Uterus (tissue), 4 donors: Measurements from ENCODE around the gene DEFB118. TPM values are rescaled to one million over a fixed set of nuclear protein-coding genes. Genes with fewer than 3 reads are reported as not detected.

Experiments used
- small RNA-seq: library from RNA; depleted of rRNA; stranded (forward); fragments of <200 nt; gene quantifications from one replicate; pipeline ENCODE3, GENCODE V24; 2016
- total RNA-seq, 4 donors: library from RNA; depleted of rRNA in 3 of 4; stranded (reverse); fragments of >200 nt in 3 of 4; gene quantifications; one replicate each; pipeline versions ENCODE4 v1.1.0 to v1.2.4, GENCODE V29; 2014 to 2023
- donor health status: DM: yes; HTN: yes; CAD: no.

DEFB118 gene
- total RNA-seq, 4 donors from 2014 or later = not detected

Small RNA genes lying within 50 kb of the gene (small RNA-seq; reads per million reads assigned to genes)
- gene DEFB117 = not detected
- not detected for gene RF00561
- gene RNA5SP480 = not detected

Other genes with a start within 250 kb of the DEFB118 start
- not detected for gene DEFB115, start 110.9 kb upstream of the DEFB118 start, total RNA-seq
- gene DEFB116, start 60.0 kb upstream of the DEFB118 start, total RNA-seq = not detected
- not detected for gene DEFB119, start 22.0 kb downstream of the DEFB118 start, total RNA-seq
- gene DEFB121, start 37.6 kb downstream of the DEFB118 start, total RNA-seq = not detected
- gene DEFB123, start 72.0 kb downstream of the DEFB118 start, total RNA-seq = not detected
- 1 to 10 TPM in 1 of 4 donors, not detected in 3; 3.2 TPM for gene DEFB124, start 106.5 kb downstream of the DEFB118 start, total RNA-seq
- gene REM1, start 106.7 kb downstream of the DEFB118 start, total RNA-seq = 10 to 100 TPM in 2 of 4 donors, 1 to 10 TPM in 1, under 1 TPM in 1; 0.59 to 12.1 (median 8.7) TPM
- 100 to 1,000 TPM in 1 of 4 donors, 10 to 100 TPM in 3; 40.7 to 147 (median 56.0) TPM for gene HM13, start 145.8 kb downstream of the DEFB118 start, total RNA-seq
- gene ID1, start 236.7 kb downstream of the DEFB118 start, total RNA-seq = 100 to 1,000 TPM; 364 to 646 (median 505) TPM